Stimulated activated CD4-positive, alpha-beta T cell treated with anti-CD3 and anti-CD28 coated beads, Interleukin-12 subunit alpha, Interleukin-12 subunit beta, amount 100 ng/mL, for 48 hours (primary cell): Measurements from ENCODE around the gene SNAP29.
"Not testable (repeated sequence)": the region's sequence is repeated elsewhere in the genome, so short reads cannot be mapped to it uniquely, and the experiment has no call there.

Source experiments
- DNase-seq, 3 donors: peaks; one replicate each; pipeline ENCODE4 v3.0.0-alpha.2; 2020; ENCODE audit warnings: low read depth in 2 of 3, low spot score in 1 of 3

SNAP29 gene

DNA sequence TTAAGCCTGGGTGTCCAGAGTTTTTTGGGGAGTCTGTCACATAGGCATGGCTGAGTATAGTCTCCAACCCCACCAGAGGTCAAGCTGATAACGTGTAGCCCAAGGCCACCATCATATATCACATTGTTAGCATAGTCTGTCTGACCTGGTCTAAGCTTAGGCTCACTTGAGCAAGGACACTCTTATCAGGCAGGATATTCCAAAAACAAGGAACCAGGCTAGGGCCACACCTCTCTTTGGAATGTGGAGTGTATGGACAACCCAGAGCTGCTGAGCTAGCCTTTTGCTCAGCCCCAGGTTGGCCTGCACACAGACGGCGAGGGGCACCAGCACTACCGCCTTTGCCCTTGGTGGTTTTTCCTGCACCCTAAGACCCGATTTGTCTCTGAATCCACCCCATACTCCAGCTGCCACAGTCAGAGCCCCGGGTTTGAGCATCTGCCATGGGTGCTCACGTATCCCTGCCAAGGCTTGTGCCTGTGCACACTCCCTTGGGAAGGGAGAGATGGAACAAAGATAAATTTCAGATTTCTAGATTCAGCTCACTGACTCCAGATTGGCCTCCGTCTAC lies 7.2 kb downstream of the SNAP29 start:
- no peak for DNase-seq

- DNase-seq, result no peak
Observed at GRCh38 chr22:20866736-20867135, 7.9 kb downstream of the SNAP29 start.

- no peak for DNase-seq
Observed at GRCh38 chr22:20867179-20868024, 8.6 kb downstream of the SNAP29 start.

DNA sequence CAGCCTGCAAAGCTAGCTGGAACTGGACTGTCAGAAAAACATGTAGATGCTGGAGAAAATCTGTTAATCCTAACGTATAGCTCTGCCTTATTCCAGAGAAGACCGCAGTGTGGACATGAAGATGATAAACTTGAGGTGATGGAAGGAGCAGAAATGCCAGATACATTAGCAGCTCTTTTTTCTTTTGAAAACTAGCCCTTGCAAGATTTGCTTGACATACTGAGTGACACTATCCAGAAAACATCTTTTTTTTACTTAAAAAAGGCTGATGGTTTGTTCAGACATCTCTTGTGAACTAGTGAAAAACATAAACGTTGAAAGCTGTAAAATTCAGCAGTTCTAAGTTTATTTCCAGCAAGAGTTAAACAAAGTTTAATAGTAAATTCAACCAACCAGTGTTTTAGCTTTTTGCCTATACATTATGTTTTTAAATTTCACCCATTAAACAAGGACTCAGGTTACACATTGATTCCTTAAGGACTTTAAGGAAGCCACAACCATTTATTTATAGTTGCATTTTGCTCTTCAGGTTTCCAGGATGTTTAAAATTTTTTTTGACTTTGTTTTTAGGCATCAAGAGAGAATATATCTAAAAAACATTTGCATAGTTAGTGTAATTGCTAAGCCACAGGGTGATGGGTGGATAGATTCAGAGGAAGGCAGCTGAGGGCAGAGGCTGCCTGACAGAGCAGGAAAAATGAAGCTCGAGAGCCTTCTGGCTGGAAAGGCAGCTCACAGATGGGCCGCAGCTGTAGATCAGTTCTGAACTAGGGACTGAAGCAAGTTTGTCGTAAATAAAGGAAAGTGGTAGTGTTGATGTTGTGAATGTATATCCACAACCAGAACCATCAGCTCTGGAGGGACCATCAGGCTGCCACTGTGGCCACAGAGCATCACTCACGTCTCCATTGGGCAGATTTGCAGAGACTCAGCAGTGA lies 9.5 kb downstream of the SNAP29 start:
- no peak for DNase-seq

- DNase-seq, result no peak
Observed at GRCh38 chr22:20869234-20869633, 10.4 kb downstream of the SNAP29 start.

- DNase-seq, result no peak
Observed at GRCh38 chr22:20873214-20873613, 14.4 kb downstream of the SNAP29 start.

DNA sequence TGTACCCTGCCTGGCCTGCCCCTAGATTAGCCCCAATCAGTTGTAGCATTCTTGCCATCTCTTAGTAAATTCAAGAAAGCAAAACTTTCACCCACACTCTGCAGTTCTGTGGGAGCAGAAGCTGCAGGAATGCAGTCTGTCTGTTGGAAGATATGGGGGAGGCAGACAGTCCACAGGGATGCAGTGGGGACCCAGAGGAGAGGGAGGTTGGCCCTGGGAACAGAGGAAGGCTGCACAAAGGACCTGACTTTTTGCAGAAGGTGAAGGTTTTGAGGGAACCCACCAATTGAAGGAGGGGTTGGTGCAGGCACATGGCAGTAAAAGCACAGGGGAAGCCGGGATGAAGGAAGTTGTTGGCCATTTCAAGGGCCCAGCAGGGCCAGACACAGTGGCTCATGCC lies 16.5 kb downstream of the SNAP29 start:
- DNase-seq, result no peak

DNA sequence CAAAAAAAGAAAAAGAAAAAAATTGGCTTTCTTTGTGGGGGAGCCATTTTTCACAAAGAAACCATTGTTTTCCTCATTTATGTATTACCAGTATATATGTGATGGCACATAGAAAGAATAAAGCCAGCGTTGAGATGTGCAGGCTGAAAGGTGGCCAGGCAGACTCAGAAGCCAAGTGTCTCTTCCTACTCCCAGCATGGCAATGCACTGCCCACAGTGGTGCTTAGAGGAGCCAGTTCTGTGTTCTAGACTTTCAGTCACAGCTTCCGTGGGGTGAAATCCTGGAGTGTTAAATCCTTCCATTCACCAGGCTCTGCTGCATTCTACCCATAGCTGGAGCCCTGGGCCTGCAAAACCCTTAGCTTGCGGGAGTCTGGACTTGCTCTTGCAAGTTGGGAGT lies 18.9 kb downstream of the SNAP29 start:
- DNase-seq, result no peak

DNA sequence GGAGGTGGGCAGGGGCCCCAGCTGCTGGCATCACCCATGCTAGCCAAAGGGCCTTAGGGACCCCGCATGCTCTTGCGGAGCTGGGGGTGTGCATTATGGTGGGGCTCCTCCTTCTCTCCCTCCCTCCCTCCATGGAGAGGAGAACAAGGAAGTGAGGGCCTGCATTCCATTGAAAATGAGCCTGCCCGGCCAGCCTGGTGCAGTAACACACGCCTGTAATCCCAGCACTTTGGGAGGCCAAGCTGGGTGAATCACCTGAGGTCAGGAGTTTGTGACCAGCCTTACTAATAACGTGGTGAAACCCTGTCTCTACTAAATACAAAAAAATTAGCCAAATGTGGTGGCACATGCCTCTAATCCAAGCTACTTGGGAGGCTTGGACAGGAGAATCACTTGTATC lies 22.4 kb downstream of the SNAP29 start:
- DNase-seq, result no peak

DNA sequence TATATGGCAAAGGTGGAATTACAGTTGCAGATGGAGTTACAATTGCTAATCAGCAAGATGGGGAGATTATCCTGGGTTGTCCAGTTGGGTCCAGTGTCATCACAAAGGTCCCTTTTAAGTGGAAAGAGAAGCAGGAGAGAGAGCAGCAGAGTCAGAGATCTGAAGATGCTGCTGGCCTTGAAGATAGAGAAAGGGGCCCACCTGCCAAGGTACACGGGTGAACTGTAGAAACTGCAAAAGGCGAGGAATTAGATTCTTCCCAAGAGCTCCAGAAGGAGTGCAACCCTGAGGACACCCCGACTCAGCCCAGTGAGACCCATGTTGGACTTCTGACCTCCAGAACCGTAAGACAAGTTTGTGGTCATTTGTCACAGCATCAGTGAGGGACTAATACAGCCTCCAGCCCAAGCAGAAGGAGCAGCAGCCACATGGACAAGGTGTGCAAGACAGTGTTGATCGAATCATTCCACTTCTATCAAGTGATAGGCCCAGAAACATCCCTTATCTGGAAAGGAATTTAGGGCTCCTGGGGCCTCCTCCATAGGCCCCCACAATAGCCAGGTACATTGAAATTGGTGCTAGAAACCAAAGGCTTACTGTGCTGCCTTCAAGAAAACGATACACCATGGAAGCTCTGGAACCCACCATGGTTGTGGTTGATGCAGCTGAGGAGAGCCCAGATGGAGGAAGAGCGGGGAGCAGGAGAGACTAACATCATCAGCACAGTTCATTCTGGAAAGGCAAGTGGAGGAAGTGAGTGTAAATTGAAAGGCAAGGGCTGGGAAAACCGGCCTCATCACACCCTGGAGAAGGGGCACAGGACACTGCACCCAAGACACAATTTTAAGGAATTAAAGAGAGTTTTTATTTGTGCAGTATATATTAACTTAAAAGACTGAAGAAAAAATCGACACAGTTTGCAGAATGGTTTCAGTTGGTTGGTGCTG lies 23.3 kb downstream of the SNAP29 start:
- DNase-seq, result no peak

- no peak for DNase-seq
Observed at GRCh38 chr22:20882855-20883254, 24.0 kb downstream of the SNAP29 start.

DNA sequence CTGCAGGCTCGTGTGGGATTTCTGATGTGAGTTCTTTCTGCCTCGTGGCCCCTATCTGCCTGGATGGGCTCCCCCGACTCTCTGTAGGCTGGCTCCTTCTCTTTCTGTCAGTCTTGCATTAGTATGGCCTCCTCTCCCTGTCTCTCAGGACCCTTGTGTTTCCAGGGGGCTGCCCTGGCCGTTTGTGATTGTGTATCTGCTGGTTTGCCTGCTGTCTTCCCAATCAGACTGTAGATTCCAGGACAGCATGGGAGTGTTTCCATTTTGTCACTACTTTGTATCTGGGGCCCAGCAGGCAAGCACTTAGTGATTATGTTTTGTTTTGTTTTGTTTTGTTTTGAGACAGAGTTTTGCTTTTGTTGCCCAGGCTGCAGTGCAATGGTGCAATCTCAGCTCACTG lies 25.6 kb downstream of the SNAP29 start:
- no peak for DNase-seq

DNA sequence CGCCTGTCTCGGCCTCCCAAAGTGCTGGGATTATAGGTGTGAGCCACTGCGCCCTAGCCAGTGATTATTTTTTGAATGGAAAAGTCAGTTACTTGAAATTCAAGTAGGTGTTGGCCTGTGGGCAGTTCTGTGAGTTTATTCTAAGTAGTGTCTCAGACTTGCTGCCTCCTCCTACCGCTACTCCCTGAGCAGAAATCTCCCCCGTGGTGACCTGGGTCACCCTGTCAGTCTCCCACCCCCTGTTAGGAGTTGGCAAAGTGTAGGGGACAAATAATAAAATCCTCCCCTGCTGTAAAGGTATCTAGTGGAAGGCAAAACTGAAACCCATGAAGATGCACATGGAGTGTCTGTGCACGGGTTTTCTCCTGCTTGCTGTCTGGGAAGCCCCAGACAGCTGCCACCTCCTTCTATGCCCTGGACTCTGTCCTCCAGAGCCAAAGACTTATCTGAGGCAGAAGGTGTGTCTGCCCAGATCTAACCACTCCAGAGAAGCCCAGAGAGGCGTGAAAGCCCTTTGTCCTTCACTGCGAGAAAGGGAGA lies 26.3 kb downstream of the SNAP29 start:
- DNase-seq, result no peak

GRCh38 chr22:20885557-20886323 lies 26.9 kb downstream of the SNAP29 start:
- DNase-seq, result peak; percentile 4 to 34 (median 11)

GRCh38 chr22:20887375-20887774 lies 28.6 kb downstream of the SNAP29 start:
- DNase-seq, result no peak

DNA sequence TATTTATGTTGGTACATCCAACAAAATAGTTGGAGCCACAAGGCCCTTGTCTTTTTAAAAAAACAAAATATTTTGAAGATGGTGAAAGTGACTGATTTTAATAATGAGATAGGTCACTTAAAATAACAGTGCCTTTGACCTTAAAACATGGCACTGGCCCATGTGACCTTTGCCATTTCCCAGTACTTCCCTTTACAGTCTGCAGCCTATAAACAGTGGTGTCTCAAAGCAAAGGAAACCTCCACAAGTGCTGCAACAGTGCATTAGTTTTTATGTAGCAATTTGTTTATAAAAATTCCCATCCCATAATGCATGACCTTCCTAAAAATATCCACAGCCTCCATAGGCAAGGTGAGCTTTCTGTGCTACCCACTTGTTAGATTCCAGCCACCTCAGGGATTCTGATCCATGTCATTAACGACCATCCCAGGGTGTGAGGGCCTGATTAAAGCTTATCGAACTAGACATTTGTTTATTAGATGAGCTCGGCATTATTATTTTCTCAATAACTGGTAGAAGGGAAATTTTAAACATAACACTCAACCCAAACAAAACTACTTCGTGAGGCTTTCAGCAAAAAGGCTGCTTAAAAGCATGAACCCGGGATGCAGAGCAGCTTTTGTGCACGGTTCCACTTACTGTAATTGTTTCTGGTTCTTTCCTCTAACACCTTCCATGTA lies 30.4 kb downstream of the SNAP29 start:
- DNase-seq, result no peak

DNA sequence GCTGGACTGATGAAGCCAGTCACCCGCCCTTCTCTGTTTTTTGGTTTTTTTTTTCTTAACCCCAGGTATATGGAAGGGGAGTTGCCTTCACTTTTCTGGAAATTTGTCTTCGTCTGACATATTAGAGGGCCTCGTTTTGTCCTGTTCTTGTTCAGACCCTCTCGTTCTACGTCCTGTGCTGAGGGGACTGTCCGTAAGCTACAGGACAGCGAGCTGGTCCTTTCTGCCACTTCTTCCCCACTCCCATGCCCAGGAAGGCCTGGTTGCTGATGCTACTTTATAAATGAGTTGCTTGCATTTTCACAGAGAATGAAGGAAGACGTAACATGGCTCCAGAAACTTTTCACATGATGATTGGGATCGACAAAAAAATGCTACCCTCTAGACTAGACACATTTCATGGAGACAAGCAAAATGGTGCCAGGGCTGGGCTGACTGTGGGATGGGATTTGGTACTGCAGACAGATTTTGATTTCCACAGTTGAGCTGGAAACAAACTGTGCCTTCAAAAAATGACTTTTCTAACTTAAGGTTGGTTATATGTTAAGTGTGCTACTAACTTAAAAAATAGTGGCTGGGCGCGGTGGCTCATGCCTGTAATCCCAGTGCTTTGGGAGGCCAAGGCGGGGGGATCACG lies 31.2 kb downstream of the SNAP29 start:
- no peak for DNase-seq

DNA sequence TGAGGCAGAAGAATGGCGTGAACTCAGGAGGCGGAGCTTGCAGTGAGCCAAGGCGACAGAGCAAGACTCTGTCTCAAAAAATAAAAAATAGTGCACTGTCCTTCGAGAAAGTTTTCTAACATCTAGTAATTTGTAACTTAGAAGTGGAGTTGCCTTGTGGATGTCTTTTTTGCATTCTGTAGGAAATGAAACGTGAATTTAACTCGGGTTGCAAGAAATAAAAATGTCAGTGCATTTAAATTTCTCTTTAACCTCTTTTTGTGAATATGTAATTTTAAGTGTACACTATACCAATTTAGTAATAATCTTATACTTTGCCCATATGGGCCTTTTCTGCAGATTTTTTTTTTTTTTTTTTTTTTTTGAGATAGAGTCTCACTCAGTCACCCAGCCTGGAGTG lies 32.2 kb downstream of the SNAP29 start:
- DNase-seq, result no peak

DNA sequence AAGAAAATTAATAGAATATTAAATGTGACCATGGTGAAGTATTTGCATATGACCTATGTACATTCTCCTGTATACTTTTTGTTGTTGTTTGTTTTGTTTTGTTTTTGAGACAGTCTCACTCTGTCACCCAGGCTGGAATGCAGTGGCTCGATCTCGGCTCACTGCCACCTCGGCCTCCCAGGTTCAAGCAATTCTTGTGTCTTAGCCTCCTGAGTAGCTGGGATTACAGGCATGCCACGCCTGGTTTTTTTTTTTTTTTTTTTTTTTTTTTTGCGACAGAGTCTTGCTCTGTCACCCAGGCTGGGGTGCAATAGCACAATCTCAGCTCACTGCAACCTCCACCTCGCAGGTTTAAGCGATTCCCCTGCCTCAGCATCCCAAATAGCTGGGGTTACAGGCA lies 38.9 kb downstream of the SNAP29 start:
- not testable (repeated sequence) for DNase-seq
